Thyroid gland (tissue), 4 donors: ENCODE measurements around the gene SPRTN. TPM values are rescaled to one million over a fixed set of nuclear protein-coding genes. Genes with fewer than 3 reads are reported as not detected.

Source experiments
- DNase-seq, 2 donors: peaks; one replicate each; pipeline ENCODE4 v3.0.0-alpha.2; 2019
- H3K27ac ChIP-seq, 3 donors: fragments of 200-600 bp; sonication (generic); 1 replicate in 2 of 3; 2 replicates in 1 of 3; pipeline ENCODE4 v1.5.1; 2016 to 2019; ENCODE audit warnings: mild to moderate bottlenecking in 1 of 3, moderate library complexity in 1 of 3
- H3K27me3 ChIP-seq: fragments of 200-600 bp; sonication (generic); one replicate; pipeline ENCODE4 v1.5.1; 2019
- H3K36me3 ChIP-seq, 2 donors: fragments of 200-600 bp; sonication (generic); one replicate each; pipeline ENCODE4 v1.5.1; 2016 to 2019
- H3K4me1 ChIP-seq, 2 donors: fragments of 200-600 bp; sonication (generic); one replicate each; pipeline ENCODE4 v1.5.1; 2017 to 2019
- H3K4me3 ChIP-seq, 3 donors: fragments of 200-600 bp; sonication (generic); replicated peaks in 1 of 3; 1 replicate in 2 of 3; 2 replicates in 1 of 3; pipeline ENCODE4 v1.5.1; 2016; ENCODE audit warnings: mild to moderate bottlenecking in 1 of 3
- H3K9me3 ChIP-seq: fragments of 200-600 bp; sonication (generic); one replicate; pipeline ENCODE4 v1.5.1; 2017
- POLR2A ChIP-seq, 2 donors: fragments of 450-650 bp; IDR thresholded peaks; one replicate each; pipeline ENCODE4 v1.6.1; 2017; ENCODE audit warnings: antibody characterized with exemption in 2 of 2, mild to moderate bottlenecking in 2 of 2, moderate library complexity in 1 of 2
- WGBS, 2 donors: methylation state at CpG; one replicate each; pipeline ENCODE4 v1.1.5; 2017; 5-methylcytosine and 5-hydroxymethylcytosine counted together
- intact Hi-C: fragments of 100-400 bp; cut with DNase I; formaldehyde crosslinking; loops from one replicate; pipeline ENCODE4 v1.15.1; 2023
- total RNA-seq, 4 donors: library from RNA; depleted of rRNA; stranded (reverse); fragments of >200 nt; gene quantifications; one replicate each; pipeline ENCODE4 v1.2.3, GENCODE V29; 2016
- TF ChIP-seq, protein P1 (sequence below), 6 experiments: fragments of 200-600 bp in 3 of 6; fragments of 450-650 bp in 3 of 6; sonication (generic) in 3 of 6; IDR thresholded peaks; one replicate each; pipeline ENCODE4 v1.5.1; 2016 to 2019; ENCODE audit warnings: antibody characterized with exemption in 6 of 6, mild to moderate bottlenecking in 2 of 6, inconsistent platforms in 1 of 6, moderate library complexity in 1 of 6

Gene SPRTN
- total RNA-seq, 4 donors from 2014 or later, result 11.0 to 28.9 (median 21.9) TPM

DNA sequence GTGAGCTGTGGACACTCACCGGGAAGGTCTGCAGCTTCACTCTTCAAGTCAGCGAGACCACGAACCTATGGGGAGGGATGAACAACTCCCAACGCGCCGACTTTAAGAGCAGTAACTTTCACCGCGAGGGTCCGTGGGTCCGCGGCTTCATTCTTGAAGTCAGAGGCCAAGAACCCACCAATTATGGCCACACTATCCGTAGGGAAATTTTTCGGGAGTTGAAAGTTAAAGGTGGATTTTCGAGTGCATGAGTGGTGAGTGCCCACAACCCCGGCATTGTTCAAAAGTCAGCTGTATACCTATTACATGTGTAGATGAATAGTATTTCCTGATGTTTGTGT is 20.1 kb upstream of the SPRTN start:
- no peak for DNase-seq
- 96% methylated on average over 15 of the region's 15 CpGs for WGBS, 2 donors
- H3K27ac ChIP-seq, result no peak overlapping the region
- H3K4me3 ChIP-seq, result no peak overlapping the region
- no peaks in the 10 kb centered on the region for H3K9me3 ChIP-seq
- H3K27me3 ChIP-seq, result no peaks in the 10 kb centered on the region
- TF ChIP-seq, protein P1, sequence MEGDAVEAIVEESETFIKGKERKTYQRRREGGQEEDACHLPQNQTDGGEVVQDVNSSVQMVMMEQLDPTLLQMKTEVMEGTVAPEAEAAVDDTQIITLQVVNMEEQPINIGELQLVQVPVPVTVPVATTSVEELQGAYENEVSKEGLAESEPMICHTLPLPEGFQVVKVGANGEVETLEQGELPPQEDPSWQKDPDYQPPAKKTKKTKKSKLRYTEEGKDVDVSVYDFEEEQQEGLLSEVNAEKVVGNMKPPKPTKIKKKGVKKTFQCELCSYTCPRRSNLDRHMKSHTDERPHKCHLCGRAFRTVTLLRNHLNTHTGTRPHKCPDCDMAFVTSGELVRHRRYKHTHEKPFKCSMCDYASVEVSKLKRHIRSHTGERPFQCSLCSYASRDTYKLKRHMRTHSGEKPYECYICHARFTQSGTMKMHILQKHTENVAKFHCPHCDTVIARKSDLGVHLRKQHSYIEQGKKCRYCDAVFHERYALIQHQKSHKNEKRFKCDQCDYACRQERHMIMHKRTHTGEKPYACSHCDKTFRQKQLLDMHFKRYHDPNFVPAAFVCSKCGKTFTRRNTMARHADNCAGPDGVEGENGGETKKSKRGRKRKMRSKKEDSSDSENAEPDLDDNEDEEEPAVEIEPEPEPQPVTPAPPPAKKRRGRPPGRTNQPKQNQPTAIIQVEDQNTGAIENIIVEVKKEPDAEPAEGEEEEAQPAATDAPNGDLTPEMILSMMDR (IDR thresholded peaks at IDR 0.05), result no peak
- no peak for TF ChIP-seq POLR2A (IDR thresholded peaks at IDR 0.05)
- no peaks in the 10 kb centered on the region for H3K36me3 ChIP-seq
- no peaks in the 10 kb centered on the region for H3K4me1 ChIP-seq
- intact Hi-C loops, result no loop called here

DNA sequence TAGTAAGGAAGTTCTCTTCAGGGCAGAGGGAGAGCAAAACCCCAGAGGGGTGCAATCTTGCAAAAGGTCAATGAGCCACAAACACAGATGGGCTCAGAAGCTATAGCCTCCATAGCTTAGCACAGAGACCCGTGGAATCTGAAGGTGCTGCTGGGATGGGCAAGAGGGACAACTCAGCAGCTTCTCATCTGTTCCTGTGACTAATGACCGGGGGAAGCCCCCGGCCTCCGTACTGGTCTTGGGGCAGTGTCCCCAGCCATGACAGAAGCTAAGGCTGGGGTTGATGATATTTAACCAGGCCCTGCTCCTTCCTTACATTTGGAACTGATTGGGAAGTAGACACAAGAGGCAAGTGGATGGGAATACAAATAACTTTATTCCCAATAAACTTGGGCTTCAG is 19.5 kb upstream of the SPRTN start:
- H3K27me3 ChIP-seq, result no peaks in the 10 kb centered on the region
- intact Hi-C loops, result no loop called here
- H3K4me3 ChIP-seq, result no peak overlapping the region
- DNase-seq, result no peak
- H3K4me1 ChIP-seq, result no peaks in the 10 kb centered on the region
- no peaks in the 10 kb centered on the region for H3K9me3 ChIP-seq
- H3K27ac ChIP-seq, result no peak overlapping the region
- WGBS, 2 donors, result 85 to 95% methylated on average over 4 of the region's 4 CpGs
- H3K36me3 ChIP-seq, result no peaks in the 10 kb centered on the region
- TF ChIP-seq, protein P1 (IDR thresholded peaks at IDR 0.05), result no peak
- TF ChIP-seq POLR2A (IDR thresholded peaks at IDR 0.05), result no peak

GRCh38 chr1:231319080-231319479 is 19.0 kb upstream of the SPRTN start:
- Histone ChIP-seq H3K4me1 (no peaks in the 10 kb centered on the region), H3K36me3 (no peaks in the 10 kb centered on the region), H3K4me3 (no peak overlapping the region), H3K9me3 (no peaks in the 10 kb centered on the region), H3K27ac (no peak overlapping the region), H3K27me3 (no peaks in the 10 kb centered on the region)
- intact Hi-C loops, result no loop called here
- 92 to 96% methylated on average over 9 of the region's 9 CpGs for WGBS, 2 donors
- TF ChIP-seq, protein P1 (IDR thresholded peaks at IDR 0.05), result no peak
- no peak for TF ChIP-seq POLR2A (IDR thresholded peaks at IDR 0.05)
- DNase-seq, result no peak

DNA sequence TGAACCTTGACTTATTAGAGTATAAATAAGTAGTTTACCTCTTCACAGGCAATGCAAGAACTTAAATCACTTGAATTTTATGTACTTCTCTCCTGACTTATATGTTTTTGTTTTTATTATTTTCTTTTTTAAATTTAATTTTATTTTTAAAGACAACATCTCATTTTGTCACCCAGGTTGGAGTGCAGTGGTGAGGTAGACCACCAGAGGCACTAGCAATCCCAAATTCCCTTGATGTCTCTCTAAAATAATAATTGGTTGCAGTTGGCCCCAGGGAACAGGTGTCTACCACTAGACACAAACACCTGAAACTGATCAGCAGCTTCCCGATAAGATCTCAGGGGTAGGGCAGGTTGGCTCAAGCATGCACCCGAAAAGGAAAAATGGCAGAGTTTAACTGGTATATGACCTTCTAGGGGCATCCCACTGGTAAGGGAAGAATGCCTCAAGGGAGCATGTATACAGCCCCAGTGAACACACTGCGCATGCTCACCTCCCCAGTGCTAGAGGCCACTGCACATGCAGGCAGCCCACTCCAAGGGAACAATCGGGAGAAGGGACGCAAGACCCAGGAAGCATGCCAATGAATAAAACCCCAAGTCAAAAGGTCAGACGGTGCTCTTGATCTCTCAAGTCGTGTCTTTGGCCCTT is 15.1 kb upstream of the SPRTN start:
- H3K4me3 ChIP-seq, result no peak overlapping the region
- intact Hi-C loops, result no loop called here
- H3K27me3 ChIP-seq, result no peaks in the 10 kb centered on the region
- no peaks in the 10 kb centered on the region for H3K36me3 ChIP-seq
- TF ChIP-seq, protein P1 (IDR thresholded peaks at IDR 0.05), result no peak
- TF ChIP-seq POLR2A (IDR thresholded peaks at IDR 0.05), result no peak
- H3K9me3 ChIP-seq, result no peaks in the 10 kb centered on the region
- no peak overlapping the region for H3K27ac ChIP-seq
- no peaks in the 10 kb centered on the region for H3K4me1 ChIP-seq
- no peak for DNase-seq
- 80 to 81% methylated on average over 7 of the region's 7 CpGs for WGBS, 2 donors

DNA sequence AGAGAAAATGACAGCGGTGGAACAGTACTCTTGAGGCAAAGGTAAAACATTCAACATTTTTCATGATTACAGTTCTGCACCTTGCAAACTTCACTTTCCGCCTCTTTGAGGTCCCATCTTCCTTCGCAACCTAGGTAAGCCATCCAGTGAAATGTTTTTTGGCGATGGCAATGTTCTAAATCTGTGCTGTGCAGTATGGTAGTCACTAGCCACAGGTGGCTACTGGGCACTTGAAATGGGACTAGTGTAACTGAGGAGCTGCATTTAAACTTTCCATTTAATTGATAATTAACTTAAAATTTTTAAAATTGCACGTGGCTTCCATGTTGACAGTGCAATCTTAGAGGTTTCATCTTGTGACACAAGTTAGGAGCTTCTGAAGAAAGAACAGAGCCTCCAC is 13.4 kb upstream of the SPRTN start:
- intact Hi-C loops, result no loop called here
- H3K9me3 ChIP-seq, result no peaks in the 10 kb centered on the region
- TF ChIP-seq, protein P1 (IDR thresholded peaks at IDR 0.05), result no peak
- no peak for TF ChIP-seq POLR2A (IDR thresholded peaks at IDR 0.05)
- no peak overlapping the region for H3K27ac ChIP-seq
- H3K27me3 ChIP-seq, result no peaks in the 10 kb centered on the region
- H3K4me1 ChIP-seq, result no peaks in the 10 kb centered on the region
- no peak for DNase-seq
- WGBS, 2 donors, result 85% methylated on average over 5 of the region's 5 CpGs
- H3K36me3 ChIP-seq, result no peaks in the 10 kb centered on the region
- no peak overlapping the region for H3K4me3 ChIP-seq
